Raji (cell line): Measurements from ENCODE around the gene TFAP2E.

Experiments used
- POLR2A ChIP-seq: IDR thresholded peaks from 2 replicates; pipeline ENCODE4 v1.6.1; 2011; ENCODE audit warnings: low read depth, low read length, control low read depth; ENCODE audit not compliant: insufficient read depth

TFAP2E gene

DNA sequence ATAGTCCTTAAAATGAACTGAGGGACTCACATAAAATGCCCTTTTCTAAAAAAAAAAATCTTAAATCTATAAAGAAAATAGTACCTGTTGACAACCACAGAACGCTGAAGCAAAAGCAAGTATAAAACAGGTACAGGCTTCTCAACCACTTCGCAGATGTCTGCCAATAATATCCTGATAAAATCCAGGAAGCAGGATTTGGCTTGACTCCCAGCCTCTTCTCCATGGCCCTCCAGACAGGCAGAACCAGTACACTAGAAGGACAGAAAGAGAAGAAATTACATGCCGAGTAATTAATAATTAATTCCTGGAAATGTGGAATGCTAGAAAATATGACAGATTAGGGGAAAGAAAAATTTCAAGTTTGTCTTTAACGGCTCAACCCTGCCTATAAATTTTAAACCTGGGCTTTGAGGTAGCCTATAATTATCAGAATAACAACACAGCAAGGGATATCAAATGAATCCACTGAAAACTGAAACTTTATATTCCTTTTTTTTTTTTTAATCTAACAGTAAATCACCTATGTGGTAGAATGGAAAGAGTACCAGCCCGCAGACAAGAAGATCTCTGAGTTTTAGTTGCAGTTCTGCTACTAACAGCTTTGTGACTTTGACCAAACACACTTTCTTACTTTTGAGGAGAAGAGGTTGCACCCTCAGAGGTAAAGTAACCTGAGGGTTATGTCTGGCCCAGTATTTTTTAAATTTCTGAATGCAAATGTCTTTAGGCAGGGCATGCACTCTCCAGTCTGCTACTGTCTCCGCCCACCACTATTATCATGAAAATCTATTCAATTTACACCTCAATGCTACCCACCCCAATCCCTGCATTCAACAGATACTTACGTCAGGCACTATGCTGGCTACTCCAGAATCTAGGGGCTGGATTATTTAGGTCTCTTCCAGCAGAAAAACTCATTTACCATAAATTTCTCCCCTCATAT, 18.6 kb upstream of the TFAP2E start:
- TF ChIP-seq POLR2A = no peak

DNA sequence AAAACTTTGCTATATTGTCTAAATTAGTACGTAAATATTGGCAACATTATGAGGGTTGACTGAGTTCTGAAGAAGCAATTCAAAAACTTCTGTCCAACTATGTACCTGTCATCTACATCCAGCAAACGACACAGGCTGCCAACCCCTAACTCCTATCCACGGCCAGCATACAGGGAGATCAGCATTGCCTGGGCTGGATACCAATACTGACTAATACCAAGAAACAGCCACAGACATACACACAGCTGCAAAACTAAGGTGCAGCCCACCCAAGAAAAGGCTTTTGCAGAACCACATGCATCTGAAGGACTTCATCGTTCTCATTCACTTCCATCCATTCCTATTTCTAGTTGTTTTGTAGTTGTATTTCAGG, 17.9 kb upstream of the TFAP2E start:
- TF ChIP-seq POLR2A = no peak

DNA sequence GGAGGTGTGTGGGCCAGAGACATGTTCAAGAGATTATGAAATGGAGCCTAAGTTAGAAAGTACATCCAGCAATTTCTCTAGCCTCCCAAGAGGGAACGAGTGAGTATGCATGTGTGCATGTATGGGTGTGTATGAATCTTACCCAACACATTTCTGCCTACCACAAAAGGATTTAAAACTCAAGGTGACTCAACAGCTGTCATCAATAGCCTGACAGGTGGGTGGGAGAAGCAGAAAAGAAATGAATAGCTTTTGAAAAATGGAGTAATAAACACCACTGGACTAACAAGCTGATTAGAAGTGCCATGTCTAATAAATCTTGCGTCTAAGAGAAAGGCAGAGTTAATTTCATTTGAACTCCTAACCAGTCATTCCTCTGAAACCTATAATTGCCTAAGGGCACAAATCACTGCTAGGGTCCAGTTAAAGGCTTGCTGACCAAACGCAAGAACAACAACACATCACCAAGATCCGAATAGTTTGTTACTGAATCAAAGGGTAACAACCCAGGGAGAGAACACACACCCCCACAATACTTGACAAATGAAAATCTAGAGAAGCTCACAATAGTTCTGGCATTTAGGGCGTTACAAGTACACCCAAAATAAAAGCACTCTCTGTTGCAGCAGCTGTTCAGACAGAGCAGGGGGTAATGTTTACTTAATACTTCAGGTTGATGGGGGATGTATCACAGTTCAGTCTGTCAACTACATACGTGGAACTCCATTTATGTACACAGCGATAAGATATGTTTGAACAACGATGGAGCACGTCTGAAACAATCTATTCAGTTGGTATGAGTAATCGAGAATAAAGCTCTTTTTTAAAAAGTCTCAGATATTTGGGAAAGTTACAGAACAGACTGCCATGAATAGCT, 17.3 kb upstream of the TFAP2E start:
- TF ChIP-seq POLR2A = no peak

DNA sequence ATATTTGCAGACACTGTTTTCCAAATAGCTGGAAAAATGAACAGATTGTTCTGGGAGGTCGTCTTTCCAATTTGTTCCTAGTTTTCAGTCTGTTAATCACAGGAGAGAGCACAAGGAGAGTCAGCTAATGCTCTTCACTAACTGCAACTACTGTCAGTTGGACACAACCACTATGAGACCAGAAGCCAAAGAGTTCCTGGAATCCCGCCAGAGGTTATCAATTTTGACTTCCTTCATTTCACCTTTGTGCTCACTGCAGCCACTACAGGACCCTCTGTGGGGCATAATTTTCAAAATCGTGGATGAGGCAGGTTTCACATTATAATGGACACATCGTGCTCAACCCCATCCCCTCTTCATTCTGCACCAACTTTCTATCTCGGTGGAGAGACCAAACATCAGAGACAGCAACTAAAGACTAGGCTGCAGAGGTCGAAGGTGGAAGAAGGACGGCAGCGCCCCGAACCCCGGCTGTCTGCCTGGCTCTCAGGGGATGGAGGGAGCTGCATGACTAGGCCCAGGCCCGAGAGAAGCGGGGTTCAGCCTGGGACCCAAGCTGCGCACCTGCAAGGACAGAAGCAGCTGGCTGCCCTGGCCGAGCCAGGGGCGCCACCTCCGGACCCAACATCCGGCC, 16.5 kb upstream of the TFAP2E start:
- TF ChIP-seq POLR2A = no peak

DNA sequence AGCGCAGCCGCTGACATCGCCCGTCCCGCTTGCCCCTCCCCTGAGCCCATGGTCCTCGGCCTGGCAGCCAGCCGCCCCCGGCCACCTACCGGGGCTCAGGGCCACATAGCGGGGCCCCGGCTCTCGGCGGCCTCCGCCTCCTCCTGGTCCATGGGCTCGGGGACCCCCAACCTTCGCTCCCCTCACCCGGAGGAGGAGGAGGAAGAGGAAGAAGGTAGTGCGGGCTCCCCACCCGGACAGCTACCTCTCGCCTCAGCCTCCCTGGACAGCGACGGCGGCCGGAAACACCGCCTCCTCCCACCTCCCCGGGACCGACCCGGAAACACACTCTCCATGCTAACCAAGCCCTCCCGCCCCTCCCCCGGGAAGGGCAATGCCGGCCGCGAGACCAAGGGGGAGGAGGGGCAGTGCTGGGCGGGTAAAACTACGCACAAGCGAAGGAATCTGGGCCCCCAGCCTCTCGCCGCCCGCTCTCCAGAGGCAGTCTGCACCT, 15.9 kb upstream of the TFAP2E start, which contains the start of gene KIAA0319L:
Gene KIAA0319L, minus strand, starts transcription at position 286 of the 493 bp plus-strand sequence. CDS start 2,912 bp downstream, outside the sequence.
- peak; percentile 49; the same call in 1 of the 2 replicates for TF ChIP-seq POLR2A

DNA sequence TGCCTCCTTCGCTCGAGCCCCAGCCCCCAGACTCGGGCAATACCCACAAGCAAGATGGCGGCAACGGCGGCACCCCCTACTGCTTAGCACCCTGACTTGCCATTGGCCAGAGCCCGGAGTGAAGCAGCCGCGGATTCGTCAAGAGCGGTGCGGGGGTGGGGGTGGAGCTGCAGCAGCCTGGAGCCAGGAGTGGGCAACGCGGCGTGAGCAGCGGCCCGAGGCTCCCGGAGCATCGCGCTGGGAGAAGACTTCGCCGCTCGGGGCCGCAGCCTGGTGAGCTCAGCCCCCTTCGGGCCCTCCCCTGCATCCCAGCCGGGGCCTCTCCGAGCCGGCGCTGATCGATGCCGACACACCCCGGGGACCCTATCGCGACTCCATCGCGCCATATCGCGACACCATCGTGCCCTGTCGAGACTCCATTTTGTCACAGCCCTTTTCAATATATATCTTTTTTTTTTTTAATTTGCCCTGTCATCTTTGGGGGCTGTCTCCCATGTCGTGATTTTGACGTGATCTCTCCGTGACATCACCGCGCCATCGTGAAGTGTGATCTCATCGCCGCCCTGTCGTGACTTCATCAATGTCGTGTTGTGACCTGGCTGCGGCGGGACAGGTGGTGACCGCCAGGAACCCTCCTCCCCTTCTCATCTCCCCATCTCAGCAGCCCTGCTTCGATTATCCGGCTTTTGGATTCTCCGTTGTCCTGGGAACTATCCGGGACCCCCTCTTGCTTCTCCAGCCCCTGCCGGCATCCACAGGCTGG, 15.3 kb upstream of the TFAP2E start, which contains the start of gene NCDN:
Gene NCDN, plus strand, starts transcription at position 189 of the 763 bp plus-strand sequence. Its CDS starts 392 bp downstream, at position 581.
- TF ChIP-seq POLR2A = peak; percentile 79

DNA sequence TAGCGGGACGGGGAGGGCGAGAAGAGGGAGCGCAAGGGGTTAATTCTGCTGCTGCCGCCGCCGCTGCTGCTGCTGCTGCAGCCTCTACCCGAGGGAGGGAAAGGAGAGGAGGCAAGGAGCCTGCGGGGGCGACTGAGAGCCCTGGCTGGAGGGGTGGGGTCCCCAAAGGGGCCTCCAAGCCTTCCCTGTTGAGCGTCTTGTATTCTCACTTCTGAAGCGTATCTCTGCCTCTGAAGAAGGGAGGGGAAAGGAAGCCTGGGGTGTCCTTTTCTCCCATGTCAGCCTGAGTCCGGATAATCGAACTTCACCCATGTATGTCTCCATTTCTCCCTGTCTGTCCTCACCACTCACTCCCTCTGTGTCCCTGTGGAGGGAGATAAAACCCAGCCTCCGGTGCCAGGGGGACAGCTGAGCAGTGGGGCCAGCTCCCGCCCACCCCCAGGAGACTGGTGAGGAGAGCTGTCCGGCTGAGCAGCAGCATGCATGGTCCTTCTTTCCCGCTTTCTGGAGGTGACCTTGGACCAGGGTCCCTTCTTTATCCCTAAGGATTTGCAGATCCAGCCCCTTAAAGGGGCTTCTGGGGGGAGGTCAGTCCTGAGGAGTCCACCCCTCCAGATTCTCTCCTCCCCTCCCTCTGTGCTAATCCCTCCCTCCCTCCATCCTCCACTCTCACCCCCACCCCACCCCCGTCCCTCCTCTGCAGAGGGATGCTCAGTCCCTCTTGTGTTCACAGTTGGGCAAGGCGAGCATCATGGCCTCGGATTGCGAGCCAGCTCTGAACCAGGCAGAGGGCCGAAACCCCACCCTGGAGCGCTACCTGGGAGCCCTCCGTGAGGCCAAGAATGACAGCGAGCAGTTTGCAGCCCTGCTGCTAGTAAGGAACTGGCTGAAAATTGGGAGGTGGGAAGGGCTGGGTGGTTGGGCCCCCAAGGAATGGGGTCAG, 14.5 kb upstream of the TFAP2E start:
- no peak for TF ChIP-seq POLR2A

DNA sequence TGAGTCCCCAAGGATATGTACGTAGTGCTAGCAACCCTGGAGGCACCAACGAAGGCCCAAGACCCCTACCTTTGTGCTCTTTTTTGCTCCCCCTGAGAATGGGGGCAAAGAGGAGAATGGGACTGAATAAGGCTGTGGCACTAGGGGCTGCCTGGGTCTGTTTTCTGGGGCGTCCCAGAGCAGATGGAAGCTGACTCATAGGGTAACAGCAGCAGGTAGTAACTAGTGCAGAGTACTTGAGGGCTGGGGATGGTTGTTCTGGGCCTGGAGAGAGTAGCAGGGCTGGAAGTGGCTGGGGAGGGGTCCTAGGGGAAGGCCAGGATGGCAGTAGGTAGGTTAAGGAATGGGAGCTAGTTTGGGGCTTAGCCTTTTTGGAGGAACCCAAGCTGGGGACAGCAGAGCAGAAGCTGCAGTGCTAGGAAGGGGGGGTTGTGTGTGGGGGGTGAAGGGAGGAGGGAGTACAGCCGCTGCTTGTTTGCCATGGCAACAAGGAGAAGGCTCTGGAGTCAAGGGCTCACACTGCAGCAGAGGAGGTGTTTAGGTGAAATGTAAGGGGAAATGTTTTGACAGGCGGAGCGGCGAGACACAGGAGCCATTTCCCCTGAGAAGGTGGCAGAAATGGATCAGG, 13.7 kb upstream of the TFAP2E start:
- TF ChIP-seq POLR2A = no peak

DNA sequence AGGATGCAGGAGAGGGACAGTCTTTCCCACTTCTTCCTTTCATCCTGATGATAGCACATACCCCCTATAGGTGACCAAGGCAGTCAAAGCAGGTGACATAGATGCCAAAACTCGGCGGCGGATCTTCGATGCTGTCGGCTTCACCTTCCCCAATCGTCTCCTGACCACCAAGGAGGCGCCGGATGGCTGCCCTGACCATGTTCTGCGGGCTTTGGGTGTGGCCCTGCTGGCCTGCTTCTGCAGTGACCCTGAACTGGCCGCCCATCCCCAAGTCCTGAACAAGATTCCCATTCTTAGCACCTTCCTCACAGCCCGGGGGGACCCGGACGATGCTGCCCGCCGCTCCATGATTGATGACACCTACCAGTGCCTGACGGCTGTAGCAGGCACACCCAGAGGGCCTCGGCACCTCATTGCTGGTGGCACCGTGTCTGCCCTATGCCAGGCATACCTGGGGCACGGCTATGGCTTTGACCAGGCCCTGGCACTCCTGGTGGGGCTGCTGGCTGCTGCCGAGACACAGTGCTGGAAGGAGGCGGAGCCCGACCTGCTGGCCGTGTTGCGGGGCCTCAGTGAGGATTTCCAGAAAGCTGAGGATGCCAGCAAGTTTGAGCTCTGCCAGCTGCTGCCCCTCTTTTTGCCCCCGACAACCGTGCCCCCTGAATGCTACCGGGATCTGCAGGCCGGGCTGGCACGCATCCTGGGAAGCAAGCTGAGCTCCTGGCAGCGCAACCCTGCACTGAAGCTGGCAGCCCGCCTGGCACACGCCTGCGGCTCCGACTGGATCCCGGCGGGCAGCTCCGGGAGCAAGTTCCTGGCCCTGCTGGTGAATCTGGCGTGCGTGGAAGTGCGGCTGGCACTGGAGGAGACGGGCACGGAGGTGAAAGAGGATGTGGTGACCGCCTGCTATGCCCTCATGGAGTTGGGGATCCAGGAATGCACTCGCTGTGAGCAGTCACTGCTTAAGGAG, 12.6 kb upstream of the TFAP2E start:
- no peak for TF ChIP-seq POLR2A

DNA sequence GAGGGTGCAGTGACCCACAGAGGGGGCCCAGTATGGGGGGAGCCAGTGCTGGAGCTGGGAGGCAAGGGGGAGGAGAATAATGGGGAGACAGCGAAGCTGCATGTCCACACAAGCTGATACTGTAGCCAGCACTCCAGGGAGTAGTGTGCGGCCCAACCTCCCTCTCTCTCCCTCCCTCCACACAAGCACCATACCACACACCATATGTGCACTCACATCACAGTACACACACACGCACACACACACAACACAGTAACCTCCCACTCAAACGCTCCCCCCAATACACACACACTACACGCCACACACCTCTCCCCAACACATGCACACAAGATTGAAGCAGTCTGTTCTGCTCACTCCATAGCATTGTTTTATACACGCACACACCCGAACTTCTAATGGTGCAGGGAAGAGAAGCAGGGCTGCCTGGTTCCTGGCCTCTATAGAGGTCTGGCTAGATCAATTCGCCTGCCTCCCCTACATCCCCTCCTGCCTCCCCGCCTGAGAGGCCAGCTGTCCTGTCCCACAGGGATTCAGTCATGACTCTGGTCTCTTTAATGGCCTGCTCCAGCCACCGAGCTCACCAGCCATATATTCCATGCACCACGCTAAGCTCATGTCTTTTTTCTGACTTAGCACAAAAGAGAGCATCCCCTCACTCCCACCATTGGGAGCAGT, 11.7 kb upstream of the TFAP2E start:
- TF ChIP-seq POLR2A = no peak
